H1 (cell line): ENCODE data around the gene RAI14.

Experiments
- EP300 ChIP-seq, 2 experiments: IDR thresholded peaks; 1 replicate in 1 of 2; 2 replicates in 1 of 2; pipeline ENCODE4 v1.6.1; 2011 to 2012; ENCODE audit warnings: low read depth in 2 of 2, low read length in 2 of 2, mild to moderate bottlenecking in 2 of 2, borderline replicate concordance in 1 of 2, inconsistent platforms in 1 of 2, moderate library complexity in 1 of 2
- POLR2A ChIP-seq, 2 experiments: IDR thresholded peaks; 1 replicate in 1 of 2; 2 replicates in 1 of 2; pipeline ENCODE4 v1.6.1; 2011; ENCODE audit warnings: low read depth in 2 of 2, low read length in 2 of 2, mild to moderate bottlenecking in 2 of 2; ENCODE audit errors: control extremely low read depth in 1 of 2

DNA sequence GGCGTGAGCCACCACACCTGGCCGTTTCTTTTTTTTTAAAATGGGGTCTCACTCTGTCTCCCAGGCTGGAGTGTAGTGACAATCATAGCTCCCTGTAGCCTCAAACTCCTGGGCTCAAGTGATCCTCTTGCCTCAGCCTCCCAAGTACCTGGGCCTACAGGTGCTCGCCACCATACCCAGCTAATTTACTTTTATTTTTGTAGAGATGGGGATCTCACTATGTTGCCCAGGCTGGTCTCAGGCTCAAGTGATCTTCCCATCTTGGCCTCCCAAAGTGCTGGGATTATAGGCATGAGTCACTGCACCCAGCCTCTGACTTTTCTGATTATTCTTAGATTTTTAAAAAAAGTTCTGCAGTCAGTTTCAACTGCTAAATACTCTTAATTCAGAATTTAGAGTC lies 21.3 kb downstream of the RAI14 start:
- no peak for TF ChIP-seq POLR2A (IDR thresholded peaks at IDR 0.05; ENCODE audit: control extremely low read depth in 1 of 2, low read depth in 2 of 2, low read length in 2 of 2)
- no peak for TF ChIP-seq EP300 (IDR thresholded peaks at IDR 0.05; ENCODE audit: borderline replicate concordance in 1 of 2, low read depth in 2 of 2, low read length in 2 of 2)
